Lung (tissue), 12 donors: ENCODE measurements around the gene FANCB. TPM values are rescaled to one million over a fixed set of nuclear protein-coding genes. Genes with fewer than 3 reads are reported as not detected.

Experiments used
- ATAC-seq: fragments of 200-7000 bp; cut with Tn5 transposase; one replicate; pipeline ENCODE4 v1.9.1; 2020; ENCODE audit warnings: moderate number of reproducible peaks; ENCODE audit not compliant: insufficient read depth, low FRiP score
- DNase-seq, 3 donors: peaks; one replicate each; pipeline ENCODE4 v3.0.0-alpha.2; 2013 to 2017
- H3K27ac ChIP-seq, 2 donors: one replicate each; pipeline ENCODE4 v1.5.1; 2013; ENCODE audit warnings: mild to moderate bottlenecking in 2 of 2, moderate library complexity in 2 of 2, control low read depth in 1 of 2, inconsistent platforms in 1 of 2, low read depth in 1 of 2, low read length in 1 of 2
- H3K27me3 ChIP-seq, 3 donors: one replicate each; pipeline ENCODE4 v1.5.1; 2013; ENCODE audit warnings: low read length in 2 of 3; ENCODE audit not compliant: control insufficient read depth in 3 of 3, insufficient read depth in 3 of 3
- H3K36me3 ChIP-seq, 4 donors: one replicate each; pipeline ENCODE4 v1.5.1; 2013; ENCODE audit warnings: low read length in 4 of 4, mild to moderate bottlenecking in 1 of 4, moderate library complexity in 1 of 4; ENCODE audit not compliant: control insufficient read depth in 4 of 4, insufficient read depth in 4 of 4
- H3K4me1 ChIP-seq, 5 donors: one replicate each; pipeline ENCODE4 v1.5.1; 2013; ENCODE audit warnings: low read length in 5 of 5, mild to moderate bottlenecking in 2 of 5, moderate library complexity in 1 of 5; ENCODE audit not compliant: control insufficient read depth in 5 of 5, insufficient read depth in 5 of 5
- H3K4me3 ChIP-seq: one replicate; pipeline ENCODE4 v1.5.1; 2013; ENCODE audit warnings: mild to moderate bottlenecking, control low read depth, moderate library complexity
- H3K9ac ChIP-seq, 2 donors: one replicate each; pipeline ENCODE4 v1.5.1; 2013; ENCODE audit warnings: low read length in 2 of 2, control low read depth in 1 of 2; ENCODE audit not compliant: insufficient read depth in 1 of 2
- H3K9me3 ChIP-seq, 4 donors: one replicate each; pipeline ENCODE4 v1.5.1; 2013; ENCODE audit warnings: low read length in 3 of 4, mild to moderate bottlenecking in 1 of 4, moderate library complexity in 1 of 4; ENCODE audit not compliant: control insufficient read depth in 4 of 4, insufficient read depth in 3 of 4
- CTCF ChIP-seq: IDR thresholded peaks from 2 replicates; pipeline ENCODE4 v1.5.1; 2012; ENCODE audit warnings: mild to moderate bottlenecking; ENCODE audit errors: control extremely low read depth, extremely low read depth
- WGBS, 2 donors: extraction: QIAGEN DNeasy Blood & Tissue Kit; methylation state at CpG; one replicate each; pipeline ENCODE4 v1.1.7; 2013; 5-methylcytosine and 5-hydroxymethylcytosine counted together
- polyA plus RNA-seq, 2 donors: library from polyadenylated mRNA; stranded (reverse); fragments of 200-250 nt; gene quantifications; one replicate each; pipeline ENCODE4 v1.2.1, GENCODE V29; 2013
- total RNA-seq, 2 donors: library from RNA; depleted of rRNA in 1 of 2; stranded (reverse); fragments of >200 nt in 1 of 2; gene quantifications; one replicate each; pipeline ENCODE4 v1.2.1, GENCODE V29; 2014 to 2021
- donor health status: control.
- donor health status: control.
- donor health status: Bipolar disorder and iron deficiency.
- donor health status: healthy.
- donor health status: DM: yes; HTN: yes; CAD: no.

FANCB gene
- total and polyA plus RNA-seq, 4 donors = 0.25 to 8.0 (median 0.76) TPM

GRCh38 chrX:14919407-14919806, 46.5 kb upstream of the FANCB start:
- no peak for TF ChIP-seq CTCF
- Histone ChIP-seq H3K9ac (no peak overlapping the region), H3K27me3 (peaks cover 0 to 32% (median 9%) of the 10 kb centered on the region in 3 donors), H3K27ac (no peak overlapping the region), H3K4me3 (no peak overlapping the region), H3K4me1 (no peaks in the 10 kb centered on the region), H3K9me3 (no peaks in the 10 kb centered on the region), H3K36me3 (peaks cover 0 to 6% (median 5%) of the 10 kb centered on the region in 4 donors)
- DNase-seq (no peak), ATAC-seq (no peak)
- WGBS, 2 donors = 15 to 33% methylated on average over 2 of the region's 2 CpGs

- DNase-seq (no peak), ATAC-seq (no peak)
- H3K9ac ChIP-seq = no peak overlapping the region
- no peaks in the 10 kb centered on the region for H3K9me3 ChIP-seq
- no peaks in the 10 kb centered on the region for H3K4me1 ChIP-seq
- peaks cover 0 to 32% (median 4%) of the 10 kb centered on the region in 3 donors for H3K27me3 ChIP-seq
- peaks cover 6 to 8% (median 7%) of the 10 kb centered on the region in 4 donors for H3K36me3 ChIP-seq
- H3K27ac ChIP-seq = no peak overlapping the region
- H3K4me3 ChIP-seq = no peak overlapping the region
- WGBS, 2 donors = 70 to 90% methylated on average over 3 of the region's 3 CpGs
- no peak for TF ChIP-seq CTCF
These were observed 43.3 kb upstream of the FANCB start for GRCh38 chrX:14916017-14916674.

- Histone ChIP-seq H3K4me3 (no peak overlapping the region), H3K27me3 (peaks cover 0 to 33% (median 4%) of the 10 kb centered on the region in 3 donors), H3K36me3 (peaks cover 6 to 10% (median 8%) of the 10 kb centered on the region in 4 donors), H3K9ac (no peak overlapping the region), H3K4me1 (no peaks in the 10 kb centered on the region), H3K27ac (no peak overlapping the region), H3K9me3 (no peaks in the 10 kb centered on the region)
- WGBS, 2 donors = 89 to 96% methylated on average over 3 of the region's 3 CpGs
- DNase-seq (no peak), ATAC-seq (no peak)
- TF ChIP-seq CTCF = no peak
These were observed 42.7 kb upstream of the FANCB start for GRCh38 chrX:14915596-14915995.
